HepG2 (cell line): ENCODE results near the gene GPR162. TPM values are rescaled to one million over a fixed set of nuclear protein-coding genes. Genes with fewer than 3 reads are reported as not detected.
A peak's percentile ranks its signal among the peaks of the same experiment; 100 is the strongest.

Experiments used
- ASH2L ChIP-seq: fragments of 300-600, 200-600 bp; sonication (generic); IDR thresholded peaks from 2 replicates; pipeline ENCODE4 v1.7.0; 2017; ENCODE audit warnings: low read depth, mild to moderate bottlenecking, moderate library complexity, mixed read lengths, low read length; ENCODE audit not compliant: insufficient read length
- CREB1 ChIP-seq, 2 experiments: fragments of 450-650 bp in 1 of 2; IDR thresholded peaks; 2 replicates each; pipeline ENCODE4 v1.6.1; 2016 to 2017; ENCODE audit warnings: control low read depth in 1 of 2, mild to moderate bottlenecking in 1 of 2, missing compliant biosample characterization in 1 of 2, missing genetic modification characterization in 1 of 2
- FOXM1 ChIP-seq: sonication (generic); formaldehyde crosslinking; IDR thresholded peaks from 2 replicates; pipeline ENCODE4 v1.5.0; 2020; ENCODE audit warnings: missing genetic modification reagents
- HCFC1 ChIP-seq: fragments of 150-350 bp; IDR thresholded peaks from 2 replicates; pipeline ENCODE4 v1.6.1; 2014; ENCODE audit warnings: low read depth, low read length
- MTA3 ChIP-seq: sonication (generic); formaldehyde crosslinking; IDR thresholded peaks from 2 replicates; pipeline ENCODE4 v1.4.0; 2020; ENCODE audit warnings: missing genetic modification reagents
- ONECUT2 ChIP-seq: sonication (generic); formaldehyde crosslinking; IDR thresholded peaks from 2 replicates; pipeline ENCODE4 v1.4.0; 2020; ENCODE audit warnings: missing genetic modification reagents
- PHF21A ChIP-seq: sonication (generic); formaldehyde crosslinking; IDR thresholded peaks from 2 replicates; pipeline ENCODE4 v1.5.0; 2020; ENCODE audit warnings: mild to moderate bottlenecking, missing genetic modification reagents
- POLR2AphosphoS5 ChIP-seq: IDR thresholded peaks from 2 replicates; pipeline ENCODE4 v1.6.1; 2012; ENCODE audit warnings: low read depth, low read length
- SIX1 ChIP-seq: sonication (generic); formaldehyde crosslinking; IDR thresholded peaks from 2 replicates; pipeline ENCODE4 v1.4.0; 2020; ENCODE audit warnings: missing genetic modification reagents, borderline replicate concordance
- ZBTB38 ChIP-seq: sonication (generic); formaldehyde crosslinking; IDR thresholded peaks from 2 replicates; pipeline ENCODE4 v1.5.1; 2020; ENCODE audit warnings: mild to moderate bottlenecking, missing genetic modification reagents
- ZNF572 ChIP-seq: sonication (generic); formaldehyde crosslinking; IDR thresholded peaks from 2 replicates; pipeline ENCODE4 v1.5.1; 2020; ENCODE audit warnings: mild to moderate bottlenecking, missing genetic modification reagents
- ZNF605 ChIP-seq: sonication (generic); formaldehyde crosslinking; IDR thresholded peaks from 2 replicates; pipeline ENCODE4 v1.8.0; 2022; ENCODE audit warnings: mild to moderate bottlenecking, missing genetic modification reagents
- ZNF629 ChIP-seq: sonication (generic); formaldehyde crosslinking; conservative IDR thresholded peaks from 2 replicates; pipeline ENCODE4 v1.5.0; 2020; ENCODE audit warnings: missing genetic modification reagents
- ZNF709 ChIP-seq: sonication (generic); formaldehyde crosslinking; IDR thresholded peaks from 2 replicates; pipeline ENCODE4 v1.5.0; 2020; ENCODE audit warnings: mild to moderate bottlenecking, missing genetic modification reagents
- ZNF720 ChIP-seq: sonication (generic); formaldehyde crosslinking; IDR thresholded peaks from 2 replicates; pipeline ENCODE4 v1.4.0; 2020; ENCODE audit warnings: missing genetic modification reagents
- polyA plus RNA-seq, 8 experiments: library from polyadenylated mRNA; depleted of rRNA in 3 of 8; stranded (reverse) in 7 of 8; unstranded in 1 of 8; fragments of >200 nt; fragmentation: Illumina TruSeq in 4 of 8; extraction: Trizol in 4 of 8; gene quantifications; 2 replicates each; pipeline versions ENCODE4 v1.2.1 to v1.2.3, GENCODE V29; 2011 to 2016; ENCODE audit warnings: low read depth in 4 of 8, missing spikeins in 1 of 8, mixed read lengths in 1 of 8; ENCODE audit not compliant: insufficient read depth in 1 of 8
- total RNA-seq, 5 experiments: library from RNA; depleted of rRNA; stranded (reverse); fragments of >200 nt; fragmentation: Illumina TruSeq; extraction: Trizol; gene quantifications; 2 replicates each; pipeline ENCODE4 v1.2.3, GENCODE V29; 2016; ENCODE audit warnings: low read depth in 1 of 5
- TF ChIP-seq, protein P1 (sequence below): sonication (generic); formaldehyde crosslinking; IDR thresholded peaks from 2 replicates; pipeline ENCODE4 v1.4.0; 2020; ENCODE audit warnings: missing genetic modification reagents
- TF ChIP-seq, protein P2 (sequence below): sonication (generic); formaldehyde crosslinking; IDR thresholded peaks from 2 replicates; pipeline ENCODE4 v1.4.0; 2020; ENCODE audit warnings: missing genetic modification reagents
- TF ChIP-seq, protein P3 (sequence below): sonication (generic); formaldehyde crosslinking; IDR thresholded peaks from 2 replicates; pipeline ENCODE4 v1.4.0; 2020; ENCODE audit warnings: missing genetic modification reagents
- TF ChIP-seq, protein P4 (sequence below): sonication (generic); formaldehyde crosslinking; IDR thresholded peaks from 2 replicates; pipeline ENCODE4; 2020; ENCODE audit warnings: missing genetic modification reagents, mild to moderate bottlenecking, borderline replicate concordance

Gene GPR162
- total and polyA plus RNA-seq, 2 of the 13 experiments (the other 11 are each of a cell fraction or from before 2014, with no cell fraction given): 0.08 TPM; not detected in 1

DNA sequence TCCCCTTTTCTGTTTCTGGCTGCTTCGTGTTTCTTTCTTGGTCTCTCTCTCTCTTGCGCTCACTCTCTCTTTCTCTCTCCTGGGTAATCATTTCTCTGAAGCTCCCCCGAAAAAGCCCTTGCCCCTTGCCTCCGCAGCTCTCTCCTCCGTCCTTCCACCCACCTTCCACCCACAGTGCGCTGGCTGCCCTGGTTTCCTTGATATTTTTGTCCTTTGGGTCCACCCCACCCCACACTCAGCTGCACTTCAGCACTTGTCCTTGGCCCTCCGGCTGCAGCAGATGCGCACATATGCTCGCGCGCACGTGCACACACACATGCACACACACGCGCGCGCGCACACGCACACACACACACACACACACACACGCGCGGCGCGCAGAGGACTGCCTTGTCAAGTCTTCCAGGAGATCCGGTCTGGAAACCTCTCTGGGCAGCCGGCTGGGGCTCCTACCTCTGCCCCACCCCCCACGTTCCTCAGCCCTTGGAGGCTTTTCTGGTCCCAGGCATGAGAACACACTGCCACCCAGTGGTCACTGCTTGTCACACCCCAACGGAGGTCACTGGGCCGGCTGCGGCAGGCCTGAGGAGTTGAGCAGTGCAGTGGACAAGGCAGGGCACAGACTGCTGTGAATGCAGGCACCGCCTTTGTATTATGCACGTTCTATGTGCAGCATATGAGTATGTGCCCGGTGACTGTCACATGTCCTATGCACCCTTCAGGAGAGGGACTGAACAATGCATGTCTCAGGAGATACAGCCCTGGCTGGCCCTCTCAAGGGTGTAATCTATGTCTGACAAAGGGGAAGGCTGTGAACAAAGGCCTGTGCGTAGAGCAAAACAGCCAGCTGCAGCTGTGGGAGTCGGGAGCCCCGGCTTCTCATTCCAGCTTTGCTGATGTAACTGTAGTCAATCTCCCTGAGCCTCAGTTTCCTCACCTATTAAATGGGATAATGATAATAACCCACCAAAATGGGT is 42.8 kb upstream of the GPR162 start (continued):
- TF ChIP-seq, protein P1, sequence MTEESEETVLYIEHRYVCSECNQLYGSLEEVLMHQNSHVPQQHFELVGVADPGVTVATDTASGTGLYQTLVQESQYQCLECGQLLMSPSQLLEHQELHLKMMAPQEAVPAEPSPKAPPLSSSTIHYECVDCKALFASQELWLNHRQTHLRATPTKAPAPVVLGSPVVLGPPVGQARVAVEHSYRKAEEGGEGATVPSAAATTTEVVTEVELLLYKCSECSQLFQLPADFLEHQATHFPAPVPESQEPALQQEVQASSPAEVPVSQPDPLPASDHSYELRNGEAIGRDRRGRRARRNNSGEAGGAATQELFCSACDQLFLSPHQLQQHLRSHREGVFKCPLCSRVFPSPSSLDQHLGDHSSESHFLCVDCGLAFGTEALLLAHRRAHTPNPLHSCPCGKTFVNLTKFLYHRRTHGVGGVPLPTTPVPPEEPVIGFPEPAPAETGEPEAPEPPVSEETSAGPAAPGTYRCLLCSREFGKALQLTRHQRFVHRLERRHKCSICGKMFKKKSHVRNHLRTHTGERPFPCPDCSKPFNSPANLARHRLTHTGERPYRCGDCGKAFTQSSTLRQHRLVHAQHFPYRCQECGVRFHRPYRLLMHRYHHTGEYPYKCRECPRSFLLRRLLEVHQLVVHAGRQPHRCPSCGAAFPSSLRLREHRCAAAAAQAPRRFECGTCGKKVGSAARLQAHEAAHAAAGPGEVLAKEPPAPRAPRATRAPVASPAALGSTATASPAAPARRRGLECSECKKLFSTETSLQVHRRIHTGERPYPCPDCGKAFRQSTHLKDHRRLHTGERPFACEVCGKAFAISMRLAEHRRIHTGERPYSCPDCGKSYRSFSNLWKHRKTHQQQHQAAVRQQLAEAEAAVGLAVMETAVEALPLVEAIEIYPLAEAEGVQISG (CRISPR knock-in tag): peak; percentile 69
- TF ChIP-seq PHF21A (CRISPR knock-in tag) (peak; percentile 65), MTA3 (CRISPR knock-in tag) (no peak), ZNF572 (peak; percentile 64; the same call in 1 of the 2 replicates), ZNF629 (CRISPR knock-in tag) (0 out of 2 replicates have a peak, but pooled peaks have one; percentile 24), ASH2L (peak; percentile 49), ONECUT2 (CRISPR knock-in tag) (no peak), SIX1 (CRISPR knock-in tag) (no peak), HCFC1 (no peak), ZBTB38 (CRISPR knock-in tag) (peak; percentile 87), ZNF720 (CRISPR knock-in tag) (no peak), ZNF709 (CRISPR knock-in tag) (peak; percentile 66; the same call in 1 of the 2 replicates), FOXM1 (CRISPR knock-in tag) (no peak), POLR2AphosphoS5 (peak; percentile 34; the same call in 1 of the 2 replicates), ZNF605 (CRISPR knock-in tag) (peak; percentile 18), CREB1 (IDR thresholded peaks at IDR 0.05) (0 out of 2 replicates have a peak, but pooled peaks have one; percentile 6), CREB1 (CRISPR knock-in tag; IDR thresholded peaks at IDR 0.05) (0 out of 2 replicates have a peak, but pooled peaks have one; percentile 15)
- TF ChIP-seq, protein P2, sequence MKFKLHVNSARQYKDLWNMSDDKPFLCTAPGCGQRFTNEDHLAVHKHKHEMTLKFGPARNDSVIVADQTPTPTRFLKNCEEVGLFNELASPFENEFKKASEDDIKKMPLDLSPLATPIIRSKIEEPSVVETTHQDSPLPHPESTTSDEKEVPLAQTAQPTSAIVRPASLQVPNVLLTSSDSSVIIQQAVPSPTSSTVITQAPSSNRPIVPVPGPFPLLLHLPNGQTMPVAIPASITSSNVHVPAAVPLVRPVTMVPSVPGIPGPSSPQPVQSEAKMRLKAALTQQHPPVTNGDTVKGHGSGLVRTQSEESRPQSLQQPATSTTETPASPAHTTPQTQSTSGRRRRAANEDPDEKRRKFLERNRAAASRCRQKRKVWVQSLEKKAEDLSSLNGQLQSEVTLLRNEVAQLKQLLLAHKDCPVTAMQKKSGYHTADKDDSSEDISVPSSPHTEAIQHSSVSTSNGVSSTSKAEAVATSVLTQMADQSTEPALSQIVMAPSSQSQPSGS (CRISPR knock-in tag): peak; percentile 56; the same call in 1 of the 2 replicates
- TF ChIP-seq, protein P3, sequence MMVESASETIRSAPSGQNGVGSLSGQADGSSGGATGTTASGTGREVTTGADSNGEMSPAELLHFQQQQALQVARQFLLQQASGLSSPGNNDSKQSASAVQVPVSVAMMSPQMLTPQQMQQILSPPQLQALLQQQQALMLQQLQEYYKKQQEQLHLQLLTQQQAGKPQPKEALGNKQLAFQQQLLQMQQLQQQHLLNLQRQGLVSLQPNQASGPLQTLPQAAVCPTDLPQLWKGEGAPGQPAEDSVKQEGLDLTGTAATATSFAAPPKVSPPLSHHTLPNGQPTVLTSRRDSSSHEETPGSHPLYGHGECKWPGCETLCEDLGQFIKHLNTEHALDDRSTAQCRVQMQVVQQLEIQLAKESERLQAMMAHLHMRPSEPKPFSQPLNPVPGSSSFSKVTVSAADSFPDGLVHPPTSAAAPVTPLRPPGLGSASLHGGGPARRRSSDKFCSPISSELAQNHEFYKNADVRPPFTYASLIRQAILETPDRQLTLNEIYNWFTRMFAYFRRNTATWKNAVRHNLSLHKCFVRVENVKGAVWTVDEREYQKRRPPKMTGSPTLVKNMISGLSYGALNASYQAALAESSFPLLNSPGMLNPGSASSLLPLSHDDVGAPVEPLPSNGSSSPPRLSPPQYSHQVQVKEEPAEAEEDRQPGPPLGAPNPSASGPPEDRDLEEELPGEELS (CRISPR knock-in tag): no peak
- TF ChIP-seq, protein P4, sequence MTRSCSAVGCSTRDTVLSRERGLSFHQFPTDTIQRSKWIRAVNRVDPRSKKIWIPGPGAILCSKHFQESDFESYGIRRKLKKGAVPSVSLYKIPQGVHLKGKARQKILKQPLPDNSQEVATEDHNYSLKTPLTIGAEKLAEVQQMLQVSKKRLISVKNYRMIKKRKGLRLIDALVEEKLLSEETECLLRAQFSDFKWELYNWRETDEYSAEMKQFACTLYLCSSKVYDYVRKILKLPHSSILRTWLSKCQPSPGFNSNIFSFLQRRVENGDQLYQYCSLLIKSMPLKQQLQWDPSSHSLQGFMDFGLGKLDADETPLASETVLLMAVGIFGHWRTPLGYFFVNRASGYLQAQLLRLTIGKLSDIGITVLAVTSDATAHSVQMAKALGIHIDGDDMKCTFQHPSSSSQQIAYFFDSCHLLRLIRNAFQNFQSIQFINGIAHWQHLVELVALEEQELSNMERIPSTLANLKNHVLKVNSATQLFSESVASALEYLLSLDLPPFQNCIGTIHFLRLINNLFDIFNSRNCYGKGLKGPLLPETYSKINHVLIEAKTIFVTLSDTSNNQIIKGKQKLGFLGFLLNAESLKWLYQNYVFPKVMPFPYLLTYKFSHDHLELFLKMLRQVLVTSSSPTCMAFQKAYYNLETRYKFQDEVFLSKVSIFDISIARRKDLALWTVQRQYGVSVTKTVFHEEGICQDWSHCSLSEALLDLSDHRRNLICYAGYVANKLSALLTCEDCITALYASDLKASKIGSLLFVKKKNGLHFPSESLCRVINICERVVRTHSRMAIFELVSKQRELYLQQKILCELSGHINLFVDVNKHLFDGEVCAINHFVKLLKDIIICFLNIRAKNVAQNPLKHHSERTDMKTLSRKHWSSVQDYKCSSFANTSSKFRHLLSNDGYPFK: peak; percentile 55; the same call in 1 of the 2 replicates
